HL-60 (cell line): ENCODE data around the gene TARS2.

ENCODE experiments used
- DNase-seq, 2 experiments: peaks; one replicate each; pipeline ENCODE4 v3.0.0-alpha.2; 2010 to 2020; ENCODE audit warnings: low read depth in 1 of 2, low spot score in 1 of 2
- H3K27ac ChIP-seq: fragments of 250-450 bp; sonication (Bioruptor Pico); replicated peaks from 2 replicates; pipeline ENCODE4 v1.5.1; 2020; ENCODE audit warnings: mild to moderate bottlenecking, moderate library complexity
- H3K27me3 ChIP-seq: fragments of 250-450 bp; sonication (Bioruptor Pico); 2 replicates; pipeline ENCODE4 v1.5.1; 2021; ENCODE audit warnings: mild to moderate bottlenecking, moderate library complexity; ENCODE audit not compliant: insufficient read depth, poor library complexity, severe bottlenecking
- H3K4me3 ChIP-seq: replicated peaks from 2 replicates; pipeline ENCODE4 v1.5.1; 2011; ENCODE audit warnings: mild to moderate bottlenecking, control low read depth, low read length; ENCODE audit not compliant: insufficient read depth
- GABPA ChIP-seq: IDR thresholded peaks from 2 replicates; pipeline ENCODE4 v1.6.1; 2012; ENCODE audit warnings: low read depth
- POLR2AphosphoS5 ChIP-seq: IDR thresholded peaks from 2 replicates; pipeline ENCODE4 v1.6.1; 2012; ENCODE audit warnings: low read depth
- SPI1 ChIP-seq: IDR thresholded peaks from 2 replicates; pipeline ENCODE4 v1.6.1; 2012; ENCODE audit warnings: low read depth, mild to moderate bottlenecking, borderline replicate concordance
- TF ChIP-seq, protein P1 (sequence below): IDR thresholded peaks from one replicate; pipeline ENCODE4 v1.5.1; 2011; ENCODE audit warnings: low read length, control low read depth, inconsistent platforms; ENCODE audit not compliant: insufficient read depth
- TF ChIP-seq, protein P2 (sequence below): IDR thresholded peaks from 2 replicates; pipeline ENCODE4 v1.6.1; 2012; ENCODE audit warnings: low read depth; ENCODE audit not compliant: insufficient replicate concordance

Gene TARS2

DNA sequence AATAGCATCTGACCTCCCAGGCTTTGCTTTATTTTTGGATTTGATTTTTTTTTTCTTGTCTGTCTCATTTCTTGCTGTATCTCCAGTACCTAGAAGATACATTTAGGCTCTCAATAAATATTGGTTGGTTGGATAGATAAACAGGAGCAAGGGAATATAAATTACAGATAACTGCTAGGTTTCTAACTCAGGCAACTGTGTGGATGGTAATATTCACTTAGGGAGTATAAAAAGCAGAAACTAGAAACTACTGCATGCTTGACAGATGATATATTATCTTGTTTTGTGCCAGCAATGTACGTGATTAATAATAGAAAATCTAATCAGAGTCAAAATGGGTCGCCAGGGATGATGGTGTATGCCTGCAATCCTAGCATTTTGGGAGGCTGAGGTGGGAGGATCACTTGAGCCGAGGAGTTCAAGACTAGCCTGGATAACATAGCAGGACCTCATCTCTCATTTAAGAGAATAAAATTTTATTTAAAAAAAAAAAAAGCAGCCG lies 31.0 kb upstream of the TARS2 start:
- Histone ChIP-seq H3K27me3 (no peaks in the 10 kb centered on the region), H3K27ac (no peak overlapping the region), H3K4me3 (no peak overlapping the region)
- TF ChIP-seq POLR2AphosphoS5: no peak
- TF ChIP-seq, protein P1, sequence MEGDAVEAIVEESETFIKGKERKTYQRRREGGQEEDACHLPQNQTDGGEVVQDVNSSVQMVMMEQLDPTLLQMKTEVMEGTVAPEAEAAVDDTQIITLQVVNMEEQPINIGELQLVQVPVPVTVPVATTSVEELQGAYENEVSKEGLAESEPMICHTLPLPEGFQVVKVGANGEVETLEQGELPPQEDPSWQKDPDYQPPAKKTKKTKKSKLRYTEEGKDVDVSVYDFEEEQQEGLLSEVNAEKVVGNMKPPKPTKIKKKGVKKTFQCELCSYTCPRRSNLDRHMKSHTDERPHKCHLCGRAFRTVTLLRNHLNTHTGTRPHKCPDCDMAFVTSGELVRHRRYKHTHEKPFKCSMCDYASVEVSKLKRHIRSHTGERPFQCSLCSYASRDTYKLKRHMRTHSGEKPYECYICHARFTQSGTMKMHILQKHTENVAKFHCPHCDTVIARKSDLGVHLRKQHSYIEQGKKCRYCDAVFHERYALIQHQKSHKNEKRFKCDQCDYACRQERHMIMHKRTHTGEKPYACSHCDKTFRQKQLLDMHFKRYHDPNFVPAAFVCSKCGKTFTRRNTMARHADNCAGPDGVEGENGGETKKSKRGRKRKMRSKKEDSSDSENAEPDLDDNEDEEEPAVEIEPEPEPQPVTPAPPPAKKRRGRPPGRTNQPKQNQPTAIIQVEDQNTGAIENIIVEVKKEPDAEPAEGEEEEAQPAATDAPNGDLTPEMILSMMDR: no peak
- no peak for TF ChIP-seq GABPA
- TF ChIP-seq, protein P2, sequence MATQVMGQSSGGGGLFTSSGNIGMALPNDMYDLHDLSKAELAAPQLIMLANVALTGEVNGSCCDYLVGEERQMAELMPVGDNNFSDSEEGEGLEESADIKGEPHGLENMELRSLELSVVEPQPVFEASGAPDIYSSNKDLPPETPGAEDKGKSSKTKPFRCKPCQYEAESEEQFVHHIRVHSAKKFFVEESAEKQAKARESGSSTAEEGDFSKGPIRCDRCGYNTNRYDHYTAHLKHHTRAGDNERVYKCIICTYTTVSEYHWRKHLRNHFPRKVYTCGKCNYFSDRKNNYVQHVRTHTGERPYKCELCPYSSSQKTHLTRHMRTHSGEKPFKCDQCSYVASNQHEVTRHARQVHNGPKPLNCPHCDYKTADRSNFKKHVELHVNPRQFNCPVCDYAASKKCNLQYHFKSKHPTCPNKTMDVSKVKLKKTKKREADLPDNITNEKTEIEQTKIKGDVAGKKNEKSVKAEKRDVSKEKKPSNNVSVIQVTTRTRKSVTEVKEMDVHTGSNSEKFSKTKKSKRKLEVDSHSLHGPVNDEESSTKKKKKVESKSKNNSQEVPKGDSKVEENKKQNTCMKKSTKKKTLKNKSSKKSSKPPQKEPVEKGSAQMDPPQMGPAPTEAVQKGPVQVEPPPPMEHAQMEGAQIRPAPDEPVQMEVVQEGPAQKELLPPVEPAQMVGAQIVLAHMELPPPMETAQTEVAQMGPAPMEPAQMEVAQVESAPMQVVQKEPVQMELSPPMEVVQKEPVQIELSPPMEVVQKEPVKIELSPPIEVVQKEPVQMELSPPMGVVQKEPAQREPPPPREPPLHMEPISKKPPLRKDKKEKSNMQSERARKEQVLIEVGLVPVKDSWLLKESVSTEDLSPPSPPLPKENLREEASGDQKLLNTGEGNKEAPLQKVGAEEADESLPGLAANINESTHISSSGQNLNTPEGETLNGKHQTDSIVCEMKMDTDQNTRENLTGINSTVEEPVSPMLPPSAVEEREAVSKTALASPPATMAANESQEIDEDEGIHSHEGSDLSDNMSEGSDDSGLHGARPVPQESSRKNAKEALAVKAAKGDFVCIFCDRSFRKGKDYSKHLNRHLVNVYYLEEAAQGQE: no peak
- TF ChIP-seq SPI1: no peak
- DNase-seq: no peak

DNA sequence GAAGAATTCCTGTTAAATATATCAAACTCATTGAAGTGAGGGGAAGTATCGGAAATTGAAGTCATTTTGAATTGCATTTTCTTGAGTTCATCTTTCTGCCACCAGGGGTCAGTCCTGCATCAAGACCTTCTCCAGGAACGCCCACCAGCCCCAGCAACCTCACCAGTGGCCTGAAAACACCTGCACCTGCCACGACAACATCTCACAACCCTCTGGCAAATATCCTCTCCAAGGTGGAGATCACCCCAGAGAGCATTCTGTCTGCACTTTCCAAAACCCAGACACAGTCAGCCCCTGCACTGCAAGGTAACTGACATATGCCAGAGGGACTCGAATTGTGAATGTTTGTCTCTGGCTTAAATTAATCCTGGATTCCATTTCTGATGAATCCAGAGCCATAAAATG lies 22.8 kb upstream of the TARS2 start:
- Histone ChIP-seq H3K27me3 (no peaks in the 10 kb centered on the region), H3K4me3 (no peak overlapping the region), H3K27ac (no peak overlapping the region)
- TF ChIP-seq POLR2AphosphoS5: no peak
- TF ChIP-seq, protein P1: peak; percentile 41
- peak; percentile 18 to 54 for DNase-seq

DNA sequence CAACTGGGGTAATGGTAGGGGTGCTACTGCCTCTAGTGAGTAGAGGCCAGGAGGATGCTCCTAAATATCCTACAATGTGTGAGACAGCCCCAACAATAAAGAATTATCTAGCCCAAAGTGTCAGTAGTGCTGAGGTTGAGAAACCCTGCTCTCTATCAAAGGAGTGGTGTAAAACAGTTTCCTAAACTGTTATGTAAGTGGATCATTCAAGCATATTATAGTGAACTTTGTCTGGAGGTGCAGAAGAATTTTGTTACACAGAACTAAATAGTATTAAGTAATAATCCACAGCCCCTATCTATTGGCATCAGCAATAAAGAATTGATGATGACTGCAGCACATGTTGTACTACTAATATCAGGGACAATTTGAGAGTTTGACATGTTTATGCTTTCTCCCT lies 20.3 kb upstream of the TARS2 start:
- Histone ChIP-seq H3K27me3 (no peaks in the 10 kb centered on the region), H3K27ac (no peak overlapping the region), H3K4me3 (no peak overlapping the region)
- TF ChIP-seq SPI1: no peak
- no peak for TF ChIP-seq POLR2AphosphoS5
- TF ChIP-seq, protein P2: no peak
- TF ChIP-seq, protein P1: no peak
- TF ChIP-seq GABPA: no peak
- no peak for DNase-seq

DNA sequence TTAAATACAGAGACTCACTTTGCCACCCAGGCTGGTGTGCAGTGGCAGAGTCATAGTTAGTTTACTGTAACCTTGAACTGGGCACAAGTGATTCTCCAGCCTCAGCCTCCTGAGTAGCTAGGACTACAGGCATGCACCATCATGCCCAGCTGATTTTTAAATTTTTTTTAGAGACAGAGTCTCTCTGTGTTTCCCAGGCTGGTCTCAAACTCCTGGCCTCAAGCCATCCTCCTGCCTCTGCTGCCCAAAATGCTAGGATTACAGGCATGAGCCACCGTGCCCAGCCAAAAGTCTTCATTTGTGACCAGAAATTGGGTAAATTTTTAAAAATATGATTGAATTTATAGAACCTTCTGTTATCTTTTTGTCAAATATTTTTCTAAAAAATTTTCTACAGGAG lies 17.9 kb upstream of the TARS2 start:
- Histone ChIP-seq H3K27me3 (no peaks in the 10 kb centered on the region), H3K27ac (no peak overlapping the region), H3K4me3 (no peak overlapping the region)
- no peak for DNase-seq
- TF ChIP-seq, protein P2: no peak
- TF ChIP-seq POLR2AphosphoS5 (no peak), SPI1 (no peak)
- TF ChIP-seq, protein P1: no peak
